ENCODE results near the gene RXRA.

- TF ChIP-seq EGR1 (IDR thresholded peaks at IDR 0.05; ENCODE audit: borderline replicate concordance in 1 of 2, low read depth in 2 of 2, low read length in 2 of 2) (no peak), DPF2 (IDR thresholded peaks at IDR 0.05) (no peak), EZH2 (IDR thresholded peaks at IDR 0.05; ENCODE audit: borderline replicate concordance, control insufficient read depth, low read depth, low read length) (no peak), YY1 (IDR thresholded peaks at IDR 0.05; ENCODE audit: low read depth, low read length) (no peak), CREB1 (IDR thresholded peaks at IDR 0.05; ENCODE audit: low read depth) (no peak), CTCF (IDR thresholded peaks at IDR 0.05 in 2 of 3, conservative IDR thresholded peaks at IDR 0.05 in 1 of 3; ENCODE audit: control insufficient read depth in 2 of 3, extremely low read depth in 1 of 3, insufficient read depth in 1 of 3, low read depth in 3 of 3, low read length in 3 of 3) (no peak), SIN3A (IDR thresholded peaks at IDR 0.05; ENCODE audit: low read depth, low read length) (no peak), PRDM15 (CRISPR knock-in tag; IDR thresholded peaks at IDR 0.05) (no peak), HDAC2 (IDR thresholded peaks at IDR 0.05) (no peak), STAT3 (IDR thresholded peaks at IDR 0.05; ENCODE audit: low read depth, low read length) (no peak), POLR2A (IDR thresholded peaks at IDR 0.05; ENCODE audit: low read depth, low read length) (no peak), CBX5 (IDR thresholded peaks at IDR 0.05; ENCODE audit: low read depth) (no peak)
- TF ChIP-seq, protein P1, sequence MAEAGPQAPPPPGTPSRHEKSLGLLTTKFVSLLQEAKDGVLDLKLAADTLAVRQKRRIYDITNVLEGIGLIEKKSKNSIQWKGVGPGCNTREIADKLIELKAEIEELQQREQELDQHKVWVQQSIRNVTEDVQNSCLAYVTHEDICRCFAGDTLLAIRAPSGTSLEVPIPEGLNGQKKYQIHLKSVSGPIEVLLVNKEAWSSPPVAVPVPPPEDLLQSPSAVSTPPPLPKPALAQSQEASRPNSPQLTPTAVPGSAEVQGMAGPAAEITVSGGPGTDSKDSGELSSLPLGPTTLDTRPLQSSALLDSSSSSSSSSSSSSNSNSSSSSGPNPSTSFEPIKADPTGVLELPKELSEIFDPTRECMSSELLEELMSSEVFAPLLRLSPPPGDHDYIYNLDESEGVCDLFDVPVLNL (IDR thresholded peaks at IDR 0.05; ENCODE audit: low read depth, low read length): no peak
- TF ChIP-seq, protein P2, sequence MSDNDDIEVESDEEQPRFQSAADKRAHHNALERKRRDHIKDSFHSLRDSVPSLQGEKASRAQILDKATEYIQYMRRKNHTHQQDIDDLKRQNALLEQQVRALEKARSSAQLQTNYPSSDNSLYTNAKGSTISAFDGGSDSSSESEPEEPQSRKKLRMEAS (IDR thresholded peaks at IDR 0.05; ENCODE audit: low read depth, low read length): no peak
Observed at GRCh38 chr9:134358662-134359319, 32.5 kb downstream of the RXRA start.

Measured in GM12878 (cell line).